Erythroblast (primary cell): ENCODE results near the gene CSF1R.

Source experiments
- GATA1 ChIP-seq: IDR thresholded peaks from 2 replicates; pipeline ENCODE4 v1.6.1; 2011; ENCODE audit warnings: low read depth, mild to moderate bottlenecking, control low read depth, low read length, moderate library complexity
- POLR2A ChIP-seq: IDR thresholded peaks from 2 replicates; pipeline ENCODE4 v1.6.1; 2011; ENCODE audit warnings: mild to moderate bottlenecking, low read length

- no peak for TF ChIP-seq POLR2A
- TF ChIP-seq GATA1: no peak
These were observed 26.1 kb upstream of the CSF1R start for GRCh38 chr5:150112201-150113046.
